CD1c-positive myeloid dendritic cell (primary cell): Measurements from ENCODE around the gene SLC10A7.

Experiments used
- DNase-seq: peaks from one replicate; pipeline ENCODE4 v3.0.0-alpha.2; 2016; ENCODE audit errors: extremely low spot score

SLC10A7 gene

DNA sequence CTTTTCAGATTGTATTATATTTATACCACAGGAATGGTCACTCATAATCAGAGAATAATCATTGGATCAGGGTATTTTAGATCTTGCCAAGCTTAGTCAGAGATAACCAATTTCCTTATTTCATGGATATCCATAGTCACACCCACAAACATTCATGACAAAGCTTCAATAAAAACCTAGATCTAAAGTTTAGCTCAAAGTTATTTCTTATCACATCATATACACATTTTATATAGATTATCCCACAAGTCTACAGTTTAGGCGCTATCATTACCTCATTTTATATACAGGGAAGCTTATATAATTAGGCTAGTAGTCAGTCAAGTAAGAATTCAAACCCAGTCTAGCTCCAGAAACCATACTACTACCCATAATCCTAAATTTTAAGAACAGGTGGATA is 82.3 kb downstream of the SLC10A7 start:
- no peak for DNase-seq

DNA sequence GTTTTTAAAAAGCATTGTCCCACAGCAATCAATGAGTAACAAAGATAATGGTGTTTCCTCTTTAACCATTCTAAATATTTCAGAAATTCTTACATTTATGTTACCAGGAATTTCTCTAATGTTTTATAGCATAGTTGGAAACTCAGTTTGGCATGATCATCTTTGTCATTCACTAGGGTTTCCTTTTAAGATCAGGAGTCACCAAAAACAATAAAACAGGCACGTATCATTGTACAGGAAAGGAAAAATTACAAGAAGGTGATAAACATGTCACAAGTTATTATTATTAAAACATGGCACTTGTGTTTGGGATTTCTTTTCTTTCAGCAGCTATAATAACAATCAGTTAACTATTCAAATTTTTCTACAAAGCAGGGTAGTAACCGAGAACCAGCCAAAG is 84.0 kb downstream of the SLC10A7 start:
- no peak for DNase-seq

DNA sequence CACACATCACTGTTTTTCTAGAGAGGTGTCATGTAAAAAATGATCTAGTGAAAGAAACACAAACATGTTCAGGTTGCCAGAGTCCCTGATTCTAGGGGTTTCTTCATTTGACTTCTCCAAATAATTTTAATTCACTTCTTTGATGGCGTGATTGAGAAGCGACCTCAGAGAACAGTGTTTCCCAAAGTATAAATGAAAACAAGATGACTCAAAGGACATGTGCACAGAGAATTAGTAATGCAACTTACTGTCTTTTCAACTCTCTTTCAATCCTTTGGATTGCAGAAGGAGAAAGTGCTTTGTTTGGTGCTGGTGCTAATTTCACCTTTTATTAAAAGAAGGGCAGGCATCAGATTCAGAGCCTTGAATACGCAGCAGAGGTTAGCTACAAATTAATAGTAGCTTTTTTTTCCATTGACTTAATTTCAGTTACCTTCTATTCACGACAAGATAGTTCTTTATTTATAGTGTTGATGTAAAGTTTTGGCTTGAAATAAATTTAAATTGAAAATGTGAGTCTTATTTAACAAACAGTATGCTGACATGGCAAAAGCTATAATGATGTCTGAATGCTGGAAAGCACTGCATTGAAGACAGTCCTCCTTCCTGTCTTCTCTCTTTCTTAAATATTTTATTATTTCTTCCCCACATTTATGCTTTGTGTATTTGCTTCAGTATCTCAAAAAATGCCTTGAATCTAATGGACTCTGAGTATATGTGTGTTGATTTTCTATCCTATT is 85.1 kb downstream of the SLC10A7 start:
- DNase-seq = no peak

DNA sequence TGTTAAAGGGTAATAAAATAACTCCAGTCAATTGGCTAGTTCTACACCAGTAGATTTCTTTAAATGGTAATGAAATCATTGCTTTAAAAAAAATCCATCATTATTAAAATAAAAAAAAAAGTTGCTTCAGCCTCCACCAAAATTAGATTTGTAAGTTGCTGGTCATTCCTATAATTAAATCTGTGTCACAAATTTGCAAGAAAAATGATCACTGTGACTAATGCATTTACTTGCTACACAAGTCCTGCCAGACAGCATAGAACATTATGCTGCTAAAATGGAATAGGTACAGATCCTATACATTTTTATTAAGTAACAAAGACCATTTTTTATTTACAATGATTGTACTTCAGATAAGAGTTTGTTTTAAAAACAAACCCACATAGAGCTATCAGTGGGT is 85.8 kb downstream of the SLC10A7 start:
- no peak for DNase-seq

GRCh38 chr4:146432065-146432464 is 89.7 kb downstream of the SLC10A7 start:
- no peak for DNase-seq

- DNase-seq = no peak
These were observed 93.4 kb downstream of the SLC10A7 start for GRCh38 chr4:146428298-146428697.

- DNase-seq = no peak
These were observed 103.9 kb downstream of the SLC10A7 start for GRCh38 chr4:146417822-146418221.

DNA sequence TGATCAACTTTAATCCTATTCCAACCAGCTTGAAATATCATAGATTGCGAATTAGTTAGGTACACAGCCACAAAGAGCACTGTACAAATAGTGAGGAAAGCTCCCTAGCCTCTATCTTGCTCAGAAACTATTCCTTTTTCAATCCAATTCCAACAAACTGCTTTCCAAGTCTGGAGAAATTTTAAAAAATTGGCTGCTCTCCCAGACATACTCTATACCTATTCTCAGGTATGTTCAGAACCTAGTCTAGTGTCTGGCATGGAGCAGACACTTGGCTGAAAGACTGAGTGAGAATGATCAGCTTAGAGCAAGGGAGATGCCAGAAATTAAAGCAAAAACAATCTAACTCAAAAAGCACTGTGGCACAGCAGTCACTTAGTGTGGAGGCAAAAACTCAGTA is 105.9 kb downstream of the SLC10A7 start:
- no peak for DNase-seq

GRCh38 chr4:146407669-146408084 is 114.1 kb downstream of the SLC10A7 start:
- no peak for DNase-seq

DNA sequence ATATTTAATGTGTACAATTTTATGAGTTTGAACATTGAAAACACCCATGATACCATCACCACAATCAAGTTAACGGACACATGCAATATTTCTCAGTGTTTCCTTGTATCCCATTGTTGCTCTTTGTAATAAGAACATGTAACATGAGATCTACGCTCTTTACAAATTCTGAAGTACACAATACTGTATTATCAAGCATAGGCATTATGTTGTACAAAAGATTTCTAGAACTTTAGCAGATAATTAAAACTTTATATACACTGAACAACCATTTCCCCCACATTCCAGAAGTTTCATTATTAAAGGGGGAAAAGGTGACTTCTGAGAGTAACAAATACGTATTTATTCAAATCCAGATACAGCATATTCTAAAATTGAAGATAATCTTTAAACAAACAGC is 114.5 kb downstream of the SLC10A7 start:
- DNase-seq = no peak

- DNase-seq = no peak
These were observed 120.5 kb downstream of the SLC10A7 start for GRCh38 chr4:146401274-146401673.

DNA sequence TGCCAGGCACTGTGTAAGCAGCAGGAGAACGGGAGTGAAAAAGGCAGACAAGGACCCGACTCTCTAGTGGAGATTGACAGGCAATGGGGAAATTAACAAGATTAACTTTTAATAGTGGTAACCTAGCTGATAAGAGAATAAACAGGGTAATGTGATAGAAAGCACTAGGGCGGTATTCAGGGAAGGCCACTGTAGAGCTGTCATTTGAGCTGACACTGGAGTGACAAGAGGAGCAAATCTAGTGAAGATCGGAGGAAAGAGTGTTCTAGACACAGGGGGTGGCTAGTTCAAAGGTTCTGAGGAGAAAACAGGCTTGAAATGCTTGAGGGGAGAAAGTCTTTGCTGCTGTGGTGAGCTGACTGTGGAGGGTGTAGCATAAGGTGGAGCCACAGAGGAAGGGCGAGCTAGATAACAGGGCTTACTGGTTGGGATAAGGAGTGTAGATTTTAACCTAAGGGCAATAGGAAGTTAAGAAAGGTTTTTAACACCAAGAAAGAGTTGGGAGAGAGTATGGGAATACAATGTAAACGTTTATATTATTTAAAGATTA is 122.8 kb downstream of the SLC10A7 start:
- no peak for DNase-seq

- DNase-seq = no peak
These were observed 123.3 kb downstream of the SLC10A7 start for GRCh38 chr4:146398404-146398803.

GRCh38 chr4:146389561-146389960 is 132.2 kb downstream of the SLC10A7 start:
- no peak for DNase-seq

DNA sequence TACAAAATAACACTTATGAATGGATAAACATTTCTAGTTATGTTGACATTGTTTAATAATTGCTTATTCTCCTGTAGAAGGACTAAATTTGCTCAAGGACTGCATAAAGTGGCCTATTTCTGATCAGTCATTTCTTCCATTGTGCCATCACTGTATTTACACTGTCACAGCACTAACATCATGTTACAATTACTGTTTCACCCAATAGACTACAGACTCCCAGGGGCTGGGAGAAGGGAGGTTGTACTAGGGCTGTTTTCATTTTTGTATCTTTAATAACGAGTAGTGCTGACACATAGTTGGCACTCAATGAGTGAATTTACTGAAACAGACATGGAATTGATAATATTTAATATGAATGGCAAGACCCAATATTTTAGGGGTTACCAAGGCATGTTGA is 139.5 kb downstream of the SLC10A7 start:
- DNase-seq = no peak

GRCh38 chr4:146381263-146381872 is 140.4 kb downstream of the SLC10A7 start:
- no peak for DNase-seq

DNA sequence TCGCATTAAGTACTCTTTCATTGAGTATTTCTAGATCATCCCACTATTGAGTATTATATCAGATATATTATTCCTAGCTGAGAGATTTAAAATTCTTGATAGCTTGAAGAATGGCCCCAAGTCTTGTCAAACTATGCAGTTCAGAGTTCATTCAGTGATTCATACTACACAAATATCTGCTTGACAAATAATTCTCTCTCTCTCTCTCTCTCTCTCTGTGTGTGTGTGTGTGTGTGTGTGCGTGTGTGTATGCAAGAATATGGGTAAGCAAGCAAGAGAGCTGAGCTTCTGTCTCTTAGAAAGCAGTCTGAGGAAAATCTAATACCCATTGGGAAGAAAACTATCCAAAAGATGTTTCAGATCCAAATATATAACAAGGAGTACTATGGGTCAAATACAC is 142.0 kb downstream of the SLC10A7 start:
- no peak for DNase-seq

DNA sequence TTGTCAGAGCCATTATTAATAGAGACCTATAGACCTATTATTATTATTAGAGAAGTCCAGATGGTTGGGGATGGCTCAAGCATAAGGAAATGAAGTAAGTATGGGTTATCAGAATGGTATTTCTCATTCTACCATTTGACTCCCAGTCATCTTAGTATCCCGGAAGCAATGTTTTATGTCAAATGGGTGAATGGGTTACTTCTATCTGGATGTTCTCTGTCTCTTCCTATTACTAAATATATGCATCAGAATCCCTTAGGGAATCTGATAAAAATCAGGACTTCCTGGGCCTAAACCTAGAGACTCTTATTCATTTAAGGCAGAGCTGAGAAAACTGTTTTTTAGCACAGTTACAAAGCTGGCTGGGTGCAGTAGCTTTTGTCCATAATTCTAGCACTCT is 149.9 kb downstream of the SLC10A7 start:
- no peak for DNase-seq

GRCh38 chr4:146370841-146371240 is 150.9 kb downstream of the SLC10A7 start:
- DNase-seq = no peak

GRCh38 chr4:146369446-146369845 is 152.3 kb downstream of the SLC10A7 start:
- DNase-seq = no peak

GRCh38 chr4:146368209-146368608 is 153.5 kb downstream of the SLC10A7 start:
- DNase-seq = no peak

GRCh38 chr4:146367347-146367746 is 154.4 kb downstream of the SLC10A7 start:
- no peak for DNase-seq

GRCh38 chr4:146359771-146360170 is 162.0 kb downstream of the SLC10A7 start:
- no peak for DNase-seq
